Measurements from ENCODE around the gene ZCCHC24. TPM values are rescaled to one million over a fixed set of nuclear protein-coding genes. Genes with fewer than 3 reads are reported as not detected.
A peak's percentile ranks its signal among the peaks of the same experiment; 100 is the strongest.

ZCCHC24 gene
- total and polyA plus RNA-seq, 4 donors = 7.8 to 23.9 (median 14.8) TPM

DNA sequence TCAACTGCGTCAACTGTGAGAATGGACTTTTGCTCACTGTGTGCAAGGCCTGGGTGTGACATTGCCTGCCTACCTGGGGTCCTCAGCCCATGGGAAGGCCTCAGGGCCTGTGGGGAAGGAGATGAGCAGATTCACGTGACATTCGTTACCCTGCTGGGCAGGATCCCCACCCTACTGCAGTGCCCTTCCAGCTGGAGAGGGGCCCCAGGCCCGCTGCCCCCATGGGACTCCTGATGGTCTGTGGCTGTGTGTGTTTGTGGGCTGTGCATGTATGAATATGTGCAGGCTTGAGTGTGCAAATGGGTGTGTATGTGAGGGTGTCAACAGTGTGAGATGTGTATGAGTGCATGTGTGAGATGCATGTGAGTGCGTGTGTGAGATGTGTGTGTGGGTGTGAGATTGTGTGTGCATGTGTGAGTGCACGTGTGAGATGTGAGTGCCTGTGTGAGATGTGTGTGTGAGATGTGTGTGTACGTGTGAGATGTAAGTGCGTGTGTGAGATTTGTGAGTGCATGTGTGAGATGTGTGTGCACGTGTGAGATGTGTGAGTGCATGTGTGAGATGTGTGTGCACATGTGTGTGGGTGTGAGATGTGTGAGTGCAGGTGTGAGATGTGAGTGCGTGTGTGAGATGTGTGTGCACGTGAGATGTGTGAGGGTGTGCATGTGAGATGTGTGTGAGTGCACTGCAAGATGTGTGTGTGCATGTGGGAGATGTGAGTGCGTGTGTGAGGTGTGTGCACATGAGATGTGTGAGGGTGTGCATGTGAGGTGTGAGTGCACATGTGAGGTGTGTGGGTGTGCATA lies 68.5 kb downstream of the ZCCHC24 start:
- H3K9ac ChIP-seq (ENCODE audit: low read depth in 1 of 2, low read length in 2 of 2) = no peak overlapping the region
- peak; percentile 14 for DNase-seq (ENCODE audit: low spot score)
- TF ChIP-seq GABPA (IDR thresholded peaks at IDR 0.05 in 1 of 2, conservative IDR thresholded peaks at IDR 0.05 in 1 of 2) (no peak), HNF4A (conservative IDR thresholded peaks at IDR 0.05) (no peak), RXRA (IDR thresholded peaks at IDR 0.05) (no peak), FOXA2 (IDR thresholded peaks at IDR 0.05) (no peak), SP1 (IDR thresholded peaks at IDR 0.05) (no peak), YY1 (IDR thresholded peaks at IDR 0.05) (no peak)
- no peaks in the 10 kb centered on the region for H3K9me3 ChIP-seq (ENCODE audit: control insufficient read depth in 4 of 4, low read length in 3 of 4)
- no peaks in the 10 kb centered on the region for H3K36me3 ChIP-seq (ENCODE audit: control insufficient read depth in 4 of 4, insufficient read depth in 3 of 4, low read depth in 1 of 4, low read length in 3 of 4)
- no peaks in the 10 kb centered on the region for H3K27me3 ChIP-seq (ENCODE audit: control insufficient read depth in 4 of 4, insufficient read depth in 4 of 4, low read length in 3 of 4)
- no peak overlapping the region for H3K4me3 ChIP-seq (ENCODE audit: low read depth in 1 of 3, low read length in 3 of 3)
- no peak overlapping the region for H3K27ac ChIP-seq (ENCODE audit: low read depth in 1 of 2, low read length in 2 of 2)
- WGBS = 90% methylated on average over 12 of the region's 12 CpGs
- peaks cover 13 to 38% (median 18%) of the 10 kb centered on the region in 4 donors for H3K4me1 ChIP-seq (ENCODE audit: control insufficient read depth in 4 of 4, insufficient read depth in 4 of 4, low read length in 3 of 4)

DNA sequence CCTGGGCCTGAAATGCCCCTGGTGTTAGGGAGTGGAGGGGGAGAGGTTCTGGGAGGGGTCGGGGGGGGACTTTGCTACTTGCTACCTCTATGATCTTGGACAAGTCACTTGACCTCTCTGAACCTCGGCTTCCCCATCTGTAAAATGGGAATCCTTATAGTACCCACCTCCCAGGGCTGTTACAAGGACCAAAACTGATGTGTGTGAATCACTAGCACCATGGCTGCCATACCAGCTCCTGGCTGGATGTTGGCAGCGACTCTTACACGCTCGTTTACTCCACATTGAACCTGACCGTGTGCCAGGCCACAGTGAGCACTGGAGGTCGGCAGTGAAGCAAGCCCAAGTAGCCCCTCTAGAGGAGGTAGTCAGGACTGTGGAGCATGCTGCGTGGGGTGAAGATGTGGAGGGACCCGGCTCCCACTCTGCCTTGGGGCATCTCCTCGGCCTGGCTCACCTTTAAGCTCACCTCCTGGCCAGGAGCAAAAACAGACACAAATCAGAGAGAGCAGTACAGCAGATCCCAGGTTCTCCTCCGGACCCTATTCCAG lies 69.3 kb downstream of the ZCCHC24 start:
- WGBS = 79% methylated on average over 11 of the region's 11 CpGs
- no peaks in the 10 kb centered on the region for H3K27me3 ChIP-seq (ENCODE audit: control insufficient read depth in 4 of 4, insufficient read depth in 4 of 4, low read length in 3 of 4)
- peaks cover 10 to 30% (median 15%) of the 10 kb centered on the region in 4 donors for H3K4me1 ChIP-seq (ENCODE audit: control insufficient read depth in 4 of 4, insufficient read depth in 4 of 4, low read length in 3 of 4)
- TF ChIP-seq JUND (IDR thresholded peaks at IDR 0.05) (no peak), HNF4A (conservative IDR thresholded peaks at IDR 0.05) (no peak), GABPA (IDR thresholded peaks at IDR 0.05 in 1 of 2, conservative IDR thresholded peaks at IDR 0.05 in 1 of 2) (no peak), CTCF (IDR thresholded peaks at IDR 0.05; ENCODE audit: low read depth, low read length, missing input control) (no peak), MAX (IDR thresholded peaks at IDR 0.05) (no peak), FOXA2 (IDR thresholded peaks at IDR 0.05) (no peak), RAD21 (IDR thresholded peaks at IDR 0.05) (no peak), FOXA1 (IDR thresholded peaks at IDR 0.05) (no peak), NR2F2 (IDR thresholded peaks at IDR 0.05) (no peak), TAF1 (conservative IDR thresholded peaks at IDR 0.05) (no peak), SP1 (IDR thresholded peaks at IDR 0.05) (no peak), RXRA (IDR thresholded peaks at IDR 0.05) (no peak), ATF3 (IDR thresholded peaks at IDR 0.05) (no peak)
- TF ChIP-seq, protein P1, sequence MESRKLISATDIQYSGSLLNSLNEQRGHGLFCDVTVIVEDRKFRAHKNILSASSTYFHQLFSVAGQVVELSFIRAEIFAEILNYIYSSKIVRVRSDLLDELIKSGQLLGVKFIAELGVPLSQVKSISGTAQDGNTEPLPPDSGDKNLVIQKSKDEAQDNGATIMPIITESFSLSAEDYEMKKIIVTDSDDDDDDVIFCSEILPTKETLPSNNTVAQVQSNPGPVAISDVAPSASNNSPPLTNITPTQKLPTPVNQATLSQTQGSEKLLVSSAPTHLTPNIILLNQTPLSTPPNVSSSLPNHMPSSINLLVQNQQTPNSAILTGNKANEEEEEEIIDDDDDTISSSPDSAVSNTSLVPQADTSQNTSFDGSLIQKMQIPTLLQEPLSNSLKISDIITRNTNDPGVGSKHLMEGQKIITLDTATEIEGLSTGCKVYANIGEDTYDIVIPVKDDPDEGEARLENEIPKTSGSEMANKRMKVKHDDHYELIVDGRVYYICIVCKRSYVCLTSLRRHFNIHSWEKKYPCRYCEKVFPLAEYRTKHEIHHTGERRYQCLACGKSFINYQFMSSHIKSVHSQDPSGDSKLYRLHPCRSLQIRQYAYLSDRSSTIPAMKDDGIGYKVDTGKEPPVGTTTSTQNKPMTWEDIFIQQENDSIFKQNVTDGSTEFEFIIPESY (IDR thresholded peaks at IDR 0.05) = no peak
- TF ChIP-seq, protein P2, sequence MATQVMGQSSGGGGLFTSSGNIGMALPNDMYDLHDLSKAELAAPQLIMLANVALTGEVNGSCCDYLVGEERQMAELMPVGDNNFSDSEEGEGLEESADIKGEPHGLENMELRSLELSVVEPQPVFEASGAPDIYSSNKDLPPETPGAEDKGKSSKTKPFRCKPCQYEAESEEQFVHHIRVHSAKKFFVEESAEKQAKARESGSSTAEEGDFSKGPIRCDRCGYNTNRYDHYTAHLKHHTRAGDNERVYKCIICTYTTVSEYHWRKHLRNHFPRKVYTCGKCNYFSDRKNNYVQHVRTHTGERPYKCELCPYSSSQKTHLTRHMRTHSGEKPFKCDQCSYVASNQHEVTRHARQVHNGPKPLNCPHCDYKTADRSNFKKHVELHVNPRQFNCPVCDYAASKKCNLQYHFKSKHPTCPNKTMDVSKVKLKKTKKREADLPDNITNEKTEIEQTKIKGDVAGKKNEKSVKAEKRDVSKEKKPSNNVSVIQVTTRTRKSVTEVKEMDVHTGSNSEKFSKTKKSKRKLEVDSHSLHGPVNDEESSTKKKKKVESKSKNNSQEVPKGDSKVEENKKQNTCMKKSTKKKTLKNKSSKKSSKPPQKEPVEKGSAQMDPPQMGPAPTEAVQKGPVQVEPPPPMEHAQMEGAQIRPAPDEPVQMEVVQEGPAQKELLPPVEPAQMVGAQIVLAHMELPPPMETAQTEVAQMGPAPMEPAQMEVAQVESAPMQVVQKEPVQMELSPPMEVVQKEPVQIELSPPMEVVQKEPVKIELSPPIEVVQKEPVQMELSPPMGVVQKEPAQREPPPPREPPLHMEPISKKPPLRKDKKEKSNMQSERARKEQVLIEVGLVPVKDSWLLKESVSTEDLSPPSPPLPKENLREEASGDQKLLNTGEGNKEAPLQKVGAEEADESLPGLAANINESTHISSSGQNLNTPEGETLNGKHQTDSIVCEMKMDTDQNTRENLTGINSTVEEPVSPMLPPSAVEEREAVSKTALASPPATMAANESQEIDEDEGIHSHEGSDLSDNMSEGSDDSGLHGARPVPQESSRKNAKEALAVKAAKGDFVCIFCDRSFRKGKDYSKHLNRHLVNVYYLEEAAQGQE (IDR thresholded peaks at IDR 0.05) = no peak
- H3K9ac ChIP-seq (ENCODE audit: low read depth in 1 of 2, low read length in 2 of 2) = no peak overlapping the region
- no peak overlapping the region for H3K27ac ChIP-seq (ENCODE audit: low read depth in 1 of 2, low read length in 2 of 2)
- no peak overlapping the region for H3K4me3 ChIP-seq (ENCODE audit: low read depth in 1 of 3, low read length in 3 of 3)
- H3K9me3 ChIP-seq (ENCODE audit: control insufficient read depth in 4 of 4, low read length in 3 of 4) = no peaks in the 10 kb centered on the region
- peak; percentile 30 for DNase-seq (ENCODE audit: low spot score)
- no peaks in the 10 kb centered on the region for H3K36me3 ChIP-seq (ENCODE audit: control insufficient read depth in 4 of 4, insufficient read depth in 3 of 4, low read depth in 1 of 4, low read length in 3 of 4)

Measured in liver (tissue), 9 donors.